Ovary (tissue), 3 donors: ENCODE data around the gene RNF113B.

Source experiments
- POLR2A ChIP-seq: fragments of 450-650 bp; IDR thresholded peaks from one replicate; pipeline ENCODE4 v1.6.1; 2017; ENCODE audit warnings: antibody characterized with exemption, mild to moderate bottlenecking, moderate library complexity
- TF ChIP-seq, protein P1 (sequence below), 3 donors: fragments of 450-650 bp in 2 of 3; fragments of 200-600 bp in 1 of 3; IDR thresholded peaks; one replicate each; pipeline versions ENCODE4 v1.5.1 to v1.8.0; 2016 to 2022; ENCODE audit warnings: antibody characterized with exemption in 3 of 3, mild to moderate bottlenecking in 1 of 3
- donor health status: DM: no; HTN: no; CAD: no.

DNA sequence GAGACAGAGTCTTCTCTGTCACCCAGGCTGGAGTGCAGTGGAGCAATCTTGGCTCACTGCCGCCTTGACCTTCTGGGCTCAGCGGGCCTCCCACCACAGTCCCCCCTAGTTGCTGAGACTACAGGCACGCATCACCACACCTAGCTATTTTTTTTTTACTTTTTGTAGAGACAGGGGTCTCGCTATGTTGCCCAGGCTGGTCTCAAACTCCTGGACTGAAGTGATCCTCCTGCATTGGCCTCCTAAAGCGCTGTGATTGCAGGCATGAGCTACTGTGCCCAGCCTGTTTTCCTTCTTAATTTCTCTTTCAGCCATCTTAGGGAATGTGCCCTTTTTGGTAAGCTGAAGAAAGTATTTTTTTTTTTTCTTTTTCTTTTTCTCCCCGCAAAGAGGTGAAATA lies 42.6 kb upstream of the RNF113B start:
- TF ChIP-seq, protein P1, sequence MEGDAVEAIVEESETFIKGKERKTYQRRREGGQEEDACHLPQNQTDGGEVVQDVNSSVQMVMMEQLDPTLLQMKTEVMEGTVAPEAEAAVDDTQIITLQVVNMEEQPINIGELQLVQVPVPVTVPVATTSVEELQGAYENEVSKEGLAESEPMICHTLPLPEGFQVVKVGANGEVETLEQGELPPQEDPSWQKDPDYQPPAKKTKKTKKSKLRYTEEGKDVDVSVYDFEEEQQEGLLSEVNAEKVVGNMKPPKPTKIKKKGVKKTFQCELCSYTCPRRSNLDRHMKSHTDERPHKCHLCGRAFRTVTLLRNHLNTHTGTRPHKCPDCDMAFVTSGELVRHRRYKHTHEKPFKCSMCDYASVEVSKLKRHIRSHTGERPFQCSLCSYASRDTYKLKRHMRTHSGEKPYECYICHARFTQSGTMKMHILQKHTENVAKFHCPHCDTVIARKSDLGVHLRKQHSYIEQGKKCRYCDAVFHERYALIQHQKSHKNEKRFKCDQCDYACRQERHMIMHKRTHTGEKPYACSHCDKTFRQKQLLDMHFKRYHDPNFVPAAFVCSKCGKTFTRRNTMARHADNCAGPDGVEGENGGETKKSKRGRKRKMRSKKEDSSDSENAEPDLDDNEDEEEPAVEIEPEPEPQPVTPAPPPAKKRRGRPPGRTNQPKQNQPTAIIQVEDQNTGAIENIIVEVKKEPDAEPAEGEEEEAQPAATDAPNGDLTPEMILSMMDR (IDR thresholded peaks at IDR 0.05) = no peak
- TF ChIP-seq POLR2A = no peak
